ENCODE data around the gene DTWD2.
"Not testable (repeated sequence)": the region's sequence is repeated elsewhere in the genome, so short reads cannot be mapped to it uniquely, and the experiment has no call there.

DTWD2 gene

DNA sequence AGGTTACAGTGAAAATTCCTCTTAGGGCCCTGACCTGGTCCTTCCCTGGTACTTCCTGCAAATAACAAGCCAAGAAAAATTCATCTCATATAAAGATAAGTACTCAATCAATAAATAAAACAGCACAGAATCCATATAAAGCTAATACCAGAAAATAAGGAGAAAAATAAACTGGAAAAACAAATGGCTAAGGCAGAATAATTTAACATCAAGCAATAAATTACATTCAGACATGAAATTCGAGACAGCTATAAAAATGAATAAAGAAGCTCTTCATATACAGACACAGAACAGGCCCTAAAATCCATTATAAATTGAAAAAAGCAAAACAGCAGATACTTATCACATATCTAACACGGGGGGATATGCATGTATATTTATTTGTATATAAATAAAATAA is 99.2 kb downstream of the DTWD2 start:
- no peak for DNase-seq (ENCODE audit: extremely low spot score, insufficient read length, low read depth)
- no peak for FAIRE-seq

DNA sequence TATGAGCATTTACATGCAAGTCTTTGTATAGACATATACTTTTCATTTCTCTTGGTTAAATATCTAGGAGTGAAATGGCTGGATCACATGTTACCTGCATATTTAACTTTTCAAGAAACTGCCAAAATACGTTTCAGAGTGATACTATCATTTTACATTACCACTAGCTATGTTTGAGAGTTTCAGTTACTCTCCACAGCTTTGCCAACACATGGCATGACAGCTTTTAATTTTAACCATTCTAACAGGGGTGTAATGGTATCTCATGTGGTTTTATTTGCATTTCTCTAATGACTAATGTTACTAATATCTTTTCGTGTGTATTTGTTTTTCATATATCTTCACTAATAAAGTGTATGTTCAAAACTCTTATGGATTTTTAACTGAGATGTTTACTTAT is 99.8 kb downstream of the DTWD2 start:
- DNase-seq (ENCODE audit: extremely low spot score, insufficient read length, low read depth): no peak
- FAIRE-seq: no peak

DNA sequence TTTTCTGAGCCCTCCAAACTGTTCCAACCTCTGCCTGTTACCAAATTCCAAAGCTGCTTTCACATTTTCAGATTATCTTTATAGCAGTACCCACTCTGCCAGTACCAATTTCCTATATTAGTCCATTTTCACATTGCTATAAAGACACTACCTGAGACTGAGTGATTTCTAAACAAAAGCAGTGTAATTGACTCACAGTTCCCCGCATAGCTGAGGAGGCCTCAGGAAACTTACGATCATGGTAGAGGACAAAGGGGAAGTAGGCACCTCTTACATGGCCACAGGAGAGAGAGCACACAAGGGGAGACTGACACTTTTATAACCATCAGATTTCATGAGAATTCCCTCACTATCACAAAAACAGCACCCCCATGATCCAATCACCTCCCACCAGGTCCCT is 105.0 kb downstream of the DTWD2 start:
- no peak for FAIRE-seq
- no peak for DNase-seq (ENCODE audit: extremely low spot score, insufficient read length, low read depth)

DNA sequence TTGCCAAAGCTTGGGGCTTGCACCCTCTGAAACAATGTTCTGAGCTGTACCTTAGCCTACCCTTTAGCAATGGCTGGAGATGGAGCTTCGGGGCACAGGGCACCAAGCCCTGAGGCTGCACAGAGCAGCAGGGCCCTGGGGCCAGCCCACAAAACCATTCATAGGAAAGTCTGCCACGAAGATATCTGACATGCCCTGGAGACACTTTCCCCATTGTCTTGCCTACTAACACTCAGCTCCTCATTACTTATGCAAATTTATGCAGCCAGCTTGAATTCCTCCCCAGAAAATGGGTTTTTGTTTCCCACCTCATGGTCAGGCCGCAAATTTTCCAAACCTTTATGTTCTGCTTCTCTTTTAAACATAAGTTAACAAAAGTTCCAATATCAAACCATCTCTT is 105.7 kb downstream of the DTWD2 start:
- FAIRE-seq (no peak), DNase-seq (ENCODE audit: extremely low spot score, insufficient read length, low read depth) (no peak)

DNA sequence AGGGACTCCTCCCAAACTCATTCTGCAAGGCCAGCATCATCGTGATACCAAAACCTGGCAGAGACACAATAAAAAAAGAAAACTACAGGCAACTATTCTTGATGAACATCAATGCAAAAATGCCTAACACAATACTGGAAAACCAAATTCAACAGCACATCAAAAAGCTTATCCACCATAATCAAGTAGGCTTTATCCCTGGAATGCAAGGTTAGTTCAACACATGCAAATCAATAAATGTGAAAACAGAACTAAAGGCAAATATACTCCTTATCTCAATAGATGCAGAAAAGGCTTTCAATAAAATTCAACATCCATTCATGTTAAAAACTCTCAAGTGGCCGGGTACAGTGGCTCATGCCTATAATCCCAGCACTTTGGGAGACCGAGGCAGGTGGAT is 111.5 kb downstream of the DTWD2 start:
- not testable (repeated sequence) for FAIRE-seq; DNase-seq (ENCODE audit: extremely low spot score, insufficient read length, low read depth)

DNA sequence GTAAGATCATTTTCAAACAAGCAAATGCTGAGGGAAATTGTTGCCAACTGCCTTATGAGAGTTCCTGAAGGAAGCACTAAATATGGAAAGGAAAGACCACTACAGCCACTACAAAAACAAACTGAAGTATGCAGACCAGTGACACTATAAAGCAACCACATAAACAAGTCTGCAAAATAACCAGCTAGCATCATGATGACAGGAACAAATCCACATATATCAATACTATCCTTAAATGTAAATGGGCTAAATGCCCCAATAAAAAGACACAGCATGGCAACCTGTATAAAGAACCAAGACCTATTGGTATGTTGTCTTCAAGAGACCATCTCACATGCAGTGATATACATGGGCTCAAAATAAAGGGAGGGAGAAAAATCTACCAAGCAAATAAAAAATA is 113.2 kb downstream of the DTWD2 start:
- DNase-seq (ENCODE audit: extremely low spot score, insufficient read length, low read depth) (no peak), FAIRE-seq (no peak)

DNA sequence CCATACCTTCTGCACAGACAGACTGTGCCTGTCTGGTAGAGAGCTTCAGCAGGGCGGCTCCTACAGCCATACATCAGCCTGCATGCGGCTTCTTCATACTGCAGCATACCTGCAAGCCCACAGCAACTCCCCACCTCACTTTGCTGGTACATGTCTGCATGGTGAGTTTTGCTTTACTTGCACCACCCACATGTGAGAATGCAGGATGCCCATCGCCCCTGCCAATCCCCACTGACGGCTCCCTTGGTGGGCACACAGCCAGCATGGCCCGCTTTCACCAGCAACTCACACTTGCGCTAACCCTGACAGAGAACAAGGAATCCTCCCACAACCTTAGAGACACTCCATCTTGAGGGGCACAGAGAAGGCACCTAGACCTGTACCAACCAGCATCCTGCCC is 114.9 kb downstream of the DTWD2 start:
- FAIRE-seq: no peak
- DNase-seq (ENCODE audit: extremely low spot score, insufficient read length, low read depth): no peak

DNA sequence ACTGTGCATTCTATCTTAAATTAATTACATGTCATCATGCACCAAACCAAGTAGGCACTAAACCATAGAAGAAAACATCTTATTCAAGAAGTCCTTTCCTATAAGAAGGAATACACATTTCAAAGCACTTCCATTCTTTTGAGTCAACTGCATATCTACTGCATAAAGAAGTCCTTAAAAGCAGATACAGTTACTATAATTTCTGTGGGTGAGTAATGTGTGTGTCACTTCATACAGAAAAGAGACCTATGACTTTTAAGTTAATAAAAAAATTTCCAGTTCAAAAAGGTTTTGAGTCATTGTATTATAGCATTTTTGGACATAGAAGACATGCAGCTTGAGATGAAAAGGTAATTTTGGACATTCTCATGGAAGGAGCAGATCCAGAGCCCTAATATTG is 125.0 kb downstream of the DTWD2 start:
- DNase-seq (ENCODE audit: extremely low spot score, insufficient read length, low read depth) (no peak), FAIRE-seq (no peak)

DNA sequence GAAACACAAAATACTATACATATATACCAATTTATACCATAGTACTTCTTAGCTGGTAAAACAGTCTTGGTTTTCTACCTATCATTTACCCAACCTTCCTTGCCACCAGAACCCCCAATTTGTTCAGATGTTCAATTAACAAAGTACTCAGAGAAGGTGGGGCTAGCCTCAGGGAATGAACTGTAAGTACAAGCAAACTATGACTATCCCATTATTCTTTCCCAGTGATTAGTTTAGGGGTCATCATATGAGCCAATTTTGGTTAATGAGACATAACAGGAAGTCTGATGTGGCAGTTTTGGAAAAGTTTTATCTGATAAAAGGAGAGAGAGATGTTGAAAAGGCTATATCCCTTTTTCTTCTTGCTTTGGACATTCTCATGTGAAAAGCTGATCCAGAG is 125.8 kb downstream of the DTWD2 start:
- no peak for FAIRE-seq
- DNase-seq (ENCODE audit: extremely low spot score, insufficient read length, low read depth): no peak

DNA sequence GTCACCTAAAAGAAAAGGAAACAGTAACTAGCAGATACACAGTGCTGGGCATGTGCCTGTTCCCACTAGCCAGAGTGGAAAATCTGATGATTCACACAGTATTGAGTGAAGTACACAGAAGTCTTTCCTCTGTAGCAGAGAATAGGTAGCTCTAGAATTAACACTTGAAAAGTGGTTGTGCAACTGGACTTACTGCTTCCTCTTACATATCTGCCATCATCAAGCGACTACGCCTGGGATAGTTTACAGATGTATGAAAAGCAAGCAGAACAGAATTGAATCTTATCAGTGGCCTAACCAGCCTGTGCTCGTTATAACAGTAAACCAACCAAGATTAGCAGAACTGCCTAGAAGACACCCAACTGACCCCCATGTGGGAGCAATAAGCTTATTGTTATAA is 130.6 kb downstream of the DTWD2 start:
- DNase-seq (ENCODE audit: extremely low spot score, insufficient read length, low read depth): no peak
- no peak for FAIRE-seq

DNA sequence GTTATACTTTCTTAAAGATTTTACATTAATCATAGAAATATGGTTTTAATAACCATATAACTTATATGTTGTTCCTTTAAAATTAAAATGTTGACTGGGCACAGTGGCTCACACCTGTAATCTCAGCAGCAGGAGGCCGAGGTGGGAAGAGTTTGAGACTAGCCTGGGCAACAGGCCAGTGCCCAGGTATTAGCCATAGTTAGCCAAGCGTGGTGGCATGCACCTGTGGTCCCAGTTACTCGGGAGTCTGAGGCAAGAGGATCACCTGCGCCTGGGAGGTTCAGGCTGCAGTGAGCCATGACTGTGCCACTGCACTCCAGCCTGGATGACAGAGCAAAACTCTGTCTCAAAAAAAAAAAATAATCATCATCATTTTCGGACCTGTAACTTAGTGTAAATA is 133.5 kb downstream of the DTWD2 start:
- DNase-seq (ENCODE audit: extremely low spot score, insufficient read length, low read depth): no peak
- no peak for FAIRE-seq

DNA sequence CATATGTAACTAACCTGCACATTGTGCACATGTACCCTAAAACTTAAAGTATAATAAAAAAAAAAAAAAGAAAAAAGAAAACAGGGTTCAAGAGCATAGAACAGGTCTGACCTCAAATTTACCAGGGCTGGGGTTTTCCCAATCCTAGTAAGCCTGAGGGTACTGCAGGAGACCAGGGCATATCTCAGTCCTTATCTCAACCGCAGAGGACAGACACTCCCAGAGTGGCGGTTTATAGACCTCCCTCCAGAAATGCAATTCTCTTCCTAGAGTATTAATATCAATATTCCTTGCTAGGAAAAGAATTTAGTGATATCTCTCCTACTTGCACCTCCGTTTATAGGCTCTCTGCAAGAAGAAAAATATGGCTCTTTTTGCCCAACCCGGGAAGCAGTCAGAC is 136.6 kb downstream of the DTWD2 start:
- DNase-seq (ENCODE audit: extremely low spot score, insufficient read length, low read depth); FAIRE-seq: not testable (repeated sequence)

DNA sequence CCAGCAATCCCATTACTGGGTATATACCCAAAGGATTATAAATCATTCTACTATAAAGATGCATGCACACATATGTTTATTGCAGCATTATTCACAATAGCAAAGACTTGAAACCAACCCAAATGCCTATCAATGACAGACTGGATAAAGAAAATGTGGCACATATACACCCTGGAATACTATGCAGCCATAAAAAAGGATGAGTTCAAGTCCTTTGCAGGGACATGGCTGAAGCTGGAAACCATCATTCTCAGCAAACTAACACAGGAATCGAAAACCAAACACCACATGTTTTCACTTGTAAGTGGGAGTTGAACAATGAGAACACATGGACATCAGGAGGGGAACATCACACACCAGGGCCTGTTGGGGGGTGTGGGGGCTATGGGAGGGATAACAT is 138.8 kb downstream of the DTWD2 start:
- DNase-seq (ENCODE audit: extremely low spot score, insufficient read length, low read depth); FAIRE-seq: not testable (repeated sequence)

DNA sequence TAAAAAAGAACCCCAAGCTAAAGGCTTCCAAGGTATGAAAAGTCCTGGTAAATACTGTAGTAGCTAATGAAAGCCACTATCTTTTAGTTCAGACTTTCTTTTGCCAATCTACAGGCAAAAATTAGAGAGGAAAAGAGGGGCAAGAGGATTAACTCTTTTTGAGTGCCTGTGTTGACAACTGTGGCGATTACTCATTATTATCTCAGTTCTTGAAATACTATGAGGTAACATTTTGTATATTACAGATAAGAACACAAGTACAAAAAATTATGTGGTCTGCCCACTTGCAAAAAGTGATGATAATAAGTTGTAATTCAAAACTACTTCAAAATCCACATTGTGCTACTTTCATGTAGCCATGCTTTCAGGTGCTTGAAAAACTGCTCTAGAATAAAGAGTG is 144.0 kb downstream of the DTWD2 start:
- FAIRE-seq (no peak), DNase-seq (ENCODE audit: extremely low spot score, insufficient read length, low read depth) (no peak)

DNA sequence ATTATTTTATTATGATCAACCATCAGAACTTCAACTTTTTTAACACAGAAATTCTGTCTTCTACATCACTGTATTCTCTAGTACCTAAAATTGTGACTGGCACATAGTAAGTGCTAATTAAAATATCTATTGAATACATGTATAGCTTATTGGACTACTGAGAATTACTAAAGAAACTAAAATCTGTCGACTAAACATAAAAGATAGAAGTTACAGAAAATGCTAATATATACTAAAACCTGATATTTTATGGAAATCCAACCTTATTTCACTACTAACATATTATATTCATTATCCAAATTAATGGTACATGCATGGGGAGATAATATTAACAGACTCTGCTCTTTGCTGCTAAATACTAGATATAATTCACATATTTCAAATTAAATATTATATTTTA is 153.6 kb downstream of the DTWD2 start:
- FAIRE-seq: no peak
- no peak for DNase-seq (ENCODE audit: extremely low spot score, insufficient read length, low read depth)

DNA sequence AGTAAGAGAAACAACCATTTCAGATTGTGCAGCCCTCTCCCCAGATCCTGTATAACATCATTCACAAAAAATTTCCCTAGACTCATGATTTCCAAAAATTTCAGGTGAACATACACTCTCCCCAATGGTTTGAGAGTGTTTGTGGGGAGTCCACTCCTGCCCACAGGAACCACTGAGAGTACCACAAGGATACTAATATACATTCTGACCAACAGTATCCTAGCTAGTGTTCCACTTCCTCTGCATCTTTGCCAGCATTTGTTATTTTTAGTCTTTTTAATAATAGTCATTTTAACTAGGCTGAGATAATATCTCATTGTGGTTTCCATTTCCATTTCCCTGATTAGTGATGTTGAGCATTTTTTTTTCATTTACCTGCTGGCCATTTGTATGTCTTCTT is 155.4 kb downstream of the DTWD2 start:
- DNase-seq (ENCODE audit: extremely low spot score, insufficient read length, low read depth) (no peak), FAIRE-seq (no peak)

DNA sequence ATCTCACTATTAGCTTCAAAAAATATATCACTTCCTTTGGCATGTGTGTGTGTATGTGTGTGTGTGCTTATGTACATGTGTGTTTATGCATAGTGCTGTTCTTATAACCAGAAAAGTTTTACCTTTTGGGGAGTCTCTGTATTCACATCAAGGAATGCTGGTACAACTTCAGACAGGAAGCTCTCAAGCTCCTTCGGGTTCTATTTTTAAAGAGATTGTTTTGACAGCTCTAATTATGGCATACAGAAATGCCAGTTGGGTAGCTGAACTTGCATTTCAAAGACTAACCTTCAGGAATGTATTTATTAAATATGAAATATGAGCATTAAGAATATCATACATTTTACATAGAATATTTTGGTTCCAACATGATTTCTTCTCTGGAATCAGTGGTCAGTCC is 163.1 kb downstream of the DTWD2 start:
- DNase-seq (ENCODE audit: extremely low spot score, insufficient read length, low read depth): no peak

DNA sequence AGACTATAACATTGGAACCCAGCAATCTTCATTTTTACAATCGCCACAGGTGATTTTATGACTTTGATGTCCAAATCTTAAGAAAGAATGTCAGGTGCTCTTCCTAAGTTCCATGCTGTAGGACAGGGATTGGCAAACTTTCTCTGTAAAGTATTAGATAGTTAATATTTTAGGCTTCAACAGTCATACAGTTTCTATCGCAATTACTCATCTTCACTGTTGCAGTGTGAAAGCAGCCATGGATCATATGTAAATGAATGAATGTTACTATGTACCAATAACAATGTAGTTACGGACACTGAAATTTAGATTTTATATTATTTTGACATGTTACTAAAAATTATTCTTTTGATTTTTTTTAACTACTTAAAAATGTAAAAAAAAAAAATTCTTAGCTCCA is 169.7 kb downstream of the DTWD2 start:
- DNase-seq (ENCODE audit: extremely low spot score, insufficient read length, low read depth): no peak
- FAIRE-seq: no peak

More for the DNA sequence above, 163.1 kb downstream of the DTWD2 start:
- FAIRE-seq: no peak

DNA sequence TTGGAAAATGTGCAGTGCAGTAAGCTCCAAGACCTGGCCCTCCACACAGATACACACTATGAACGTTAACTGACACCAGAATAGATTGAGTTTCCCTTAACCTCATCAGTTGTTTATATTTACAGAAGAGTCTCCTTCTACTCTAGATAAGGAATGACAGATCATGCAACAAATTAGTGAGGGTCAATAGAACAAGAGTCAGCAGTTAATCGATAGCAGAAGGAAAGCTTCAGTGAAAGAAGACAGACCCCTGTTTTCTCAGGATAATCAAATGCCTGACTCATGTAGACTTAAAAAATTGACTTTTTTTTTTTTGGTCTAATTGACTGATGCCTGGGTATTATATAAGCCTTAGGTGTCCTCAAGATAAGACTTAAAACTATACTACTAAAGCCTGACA is 179.9 kb downstream of the DTWD2 start:
- no peak for DNase-seq (ENCODE audit: extremely low spot score, insufficient read length, low read depth)
- no peak for FAIRE-seq

DNA sequence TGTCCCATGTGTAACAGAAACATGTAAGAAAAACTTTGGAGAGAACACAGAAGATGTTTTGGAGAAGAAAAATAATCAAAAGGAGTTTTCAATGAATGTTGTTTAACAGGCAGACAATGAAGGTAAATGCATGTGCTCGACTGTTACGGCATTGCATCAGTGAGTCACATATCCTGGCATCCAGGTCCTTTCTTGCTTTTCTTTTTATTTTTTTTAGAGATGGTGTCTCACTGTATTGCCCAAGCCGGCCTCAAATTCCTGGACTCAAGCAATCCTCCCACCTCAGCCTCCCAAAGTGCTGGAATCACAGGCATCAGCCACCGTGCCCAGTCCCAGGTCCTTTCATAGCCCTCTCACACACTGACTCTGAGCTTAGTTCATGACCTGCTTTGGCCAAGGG is 181.8 kb downstream of the DTWD2 start:
- FAIRE-seq (no peak), DNase-seq (ENCODE audit: extremely low spot score, insufficient read length, low read depth) (no peak)

DNA sequence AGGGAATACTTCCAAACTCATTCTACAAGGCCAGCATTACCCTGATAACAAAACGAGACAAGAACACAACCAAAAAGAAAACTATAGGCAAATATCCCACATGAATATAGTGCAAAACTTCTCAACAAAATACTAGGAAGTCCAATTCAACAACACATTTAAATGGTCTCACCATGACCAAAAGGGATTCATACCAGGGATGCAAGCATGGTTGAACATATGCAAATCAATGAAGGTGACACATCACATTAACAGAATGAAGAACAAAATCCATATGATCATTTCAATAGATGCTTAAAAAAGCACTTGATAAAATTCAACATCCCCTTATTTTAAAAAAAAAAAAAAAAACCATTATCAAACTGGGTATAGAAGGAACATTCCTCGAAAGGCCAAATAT is 186.0 kb downstream of the DTWD2 start:
- FAIRE-seq: no peak
- DNase-seq (ENCODE audit: extremely low spot score, insufficient read length, low read depth): no peak

DNA sequence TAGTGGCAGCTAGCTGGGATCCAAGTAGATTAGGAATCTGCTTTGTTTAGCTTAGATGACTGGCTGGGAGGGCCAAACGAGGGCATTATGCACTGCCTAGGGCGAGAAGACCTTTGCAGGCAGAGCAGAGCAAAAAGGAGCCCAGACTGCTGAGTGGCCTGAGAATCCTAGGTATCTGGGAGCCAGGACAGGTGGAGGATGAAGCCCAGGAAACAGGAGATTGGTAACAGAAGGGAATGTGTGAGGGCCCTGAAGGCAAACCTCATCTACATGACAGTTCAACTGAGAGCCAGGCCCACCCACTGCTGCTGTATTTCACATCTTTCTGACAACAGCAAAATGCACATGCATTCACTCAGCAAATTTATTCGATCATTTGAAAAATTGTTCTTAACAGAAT is 192.3 kb downstream of the DTWD2 start:
- DNase-seq (ENCODE audit: extremely low spot score, insufficient read length, low read depth) (no peak), FAIRE-seq (no peak)

DNA sequence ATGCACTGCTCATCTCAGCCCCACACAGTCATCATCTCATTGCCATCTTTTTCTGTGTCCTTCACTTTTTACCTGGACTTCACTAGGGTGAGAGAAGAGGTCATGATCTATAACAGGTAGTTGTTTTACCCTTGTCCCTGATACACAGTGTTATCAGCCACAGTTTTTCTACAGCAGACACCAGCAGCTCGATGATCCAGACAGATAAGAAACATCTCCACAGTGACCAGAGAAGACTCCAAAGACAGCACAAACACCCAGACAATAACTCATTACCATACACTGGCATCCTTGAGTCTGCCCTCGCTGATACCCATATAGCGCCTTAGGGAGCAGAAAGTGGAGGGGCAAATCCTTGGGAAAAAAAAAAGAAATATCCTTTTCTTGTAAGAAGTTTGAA is 194.1 kb downstream of the DTWD2 start:
- FAIRE-seq (no peak), DNase-seq (ENCODE audit: extremely low spot score, insufficient read length, low read depth) (no peak)
